Neural crest cell (in vitro differentiated cells): ENCODE measurements around the gene SPOCK1. TPM values are rescaled to one million over a fixed set of nuclear protein-coding genes. Genes with fewer than 3 reads are reported as not detected.

Experiments
- DNase-seq: peaks from one replicate; pipeline ENCODE4 v3.0.0; 2021; ENCODE audit warnings: low read depth, mixed read lengths, low spot score
- H3K27ac Mint-ChIP-seq: one replicate; pipeline ENCODE4 v1.8.0; 2021; ENCODE audit warnings: mild to moderate bottlenecking, mixed read lengths; ENCODE audit not compliant: unreplicated experiment
- H3K27me3 Mint-ChIP-seq: 2 replicates; pipeline ENCODE4 v1.8.0; 2021; ENCODE audit warnings: low read depth, mild to moderate bottlenecking, mixed read lengths
- H3K36me3 Mint-ChIP-seq: 2 replicates; pipeline ENCODE4 v1.8.0; 2021; ENCODE audit warnings: low read depth, mild to moderate bottlenecking, mixed read lengths
- H3K4me1 Mint-ChIP-seq: 2 replicates; pipeline ENCODE4 v1.8.0; 2021; ENCODE audit warnings: mixed read lengths
- H3K4me3 Mint-ChIP-seq: one replicate; pipeline ENCODE4 v1.8.0; 2021; ENCODE audit warnings: mild to moderate bottlenecking, mixed read lengths
- H3K9me3 Mint-ChIP-seq: 2 replicates; pipeline ENCODE4 v1.8.0; 2021; ENCODE audit warnings: mixed read lengths
- total RNA-seq: library from RNA; stranded (reverse); gene quantifications from 2 replicates; pipeline ENCODE4 v1.2.1, GENCODE V29; 2021
- TF ChIP-seq, protein P1 (sequence below): fragments of 200-600 bp; sonication (generic); conservative IDR thresholded peaks from 2 replicates; pipeline ENCODE4 v1.5.0; 2021; ENCODE audit warnings: antibody characterized with exemption, mild to moderate bottlenecking

Gene SPOCK1
- total RNA-seq, 1 donor from 2014 or later = 89.7 TPM

DNA sequence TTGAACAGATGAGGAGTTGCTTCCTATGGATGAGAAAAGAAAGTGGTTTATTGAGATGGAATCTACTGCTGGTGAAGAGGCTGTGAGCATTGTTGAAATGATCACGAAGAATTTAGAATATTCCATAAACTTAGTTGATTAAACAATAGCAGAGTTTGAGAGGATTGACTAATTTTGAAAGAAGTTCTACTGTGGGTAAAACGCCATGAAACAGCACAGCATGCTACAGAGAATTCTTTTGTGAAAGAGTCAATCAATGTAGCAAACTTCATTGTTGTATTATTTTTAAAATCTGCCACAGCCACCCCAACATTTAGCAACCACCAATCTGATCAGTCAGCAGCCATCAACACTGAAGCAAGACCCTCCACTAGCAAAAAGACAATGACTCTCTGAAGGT, 309.1 kb downstream of the SPOCK1 start:
- H3K36me3 Mint-ChIP-seq = no peaks in the 10 kb centered on the region
- H3K4me1 Mint-ChIP-seq = no peaks in the 10 kb centered on the region
- H3K27me3 Mint-ChIP-seq = peaks cover 61% of the 10 kb centered on the region
- no peak overlapping the region for H3K4me3 Mint-ChIP-seq
- no peaks in the 10 kb centered on the region for H3K9me3 Mint-ChIP-seq
- no peak for DNase-seq
- H3K27ac Mint-ChIP-seq = no peak overlapping the region
- TF ChIP-seq, protein P1, sequence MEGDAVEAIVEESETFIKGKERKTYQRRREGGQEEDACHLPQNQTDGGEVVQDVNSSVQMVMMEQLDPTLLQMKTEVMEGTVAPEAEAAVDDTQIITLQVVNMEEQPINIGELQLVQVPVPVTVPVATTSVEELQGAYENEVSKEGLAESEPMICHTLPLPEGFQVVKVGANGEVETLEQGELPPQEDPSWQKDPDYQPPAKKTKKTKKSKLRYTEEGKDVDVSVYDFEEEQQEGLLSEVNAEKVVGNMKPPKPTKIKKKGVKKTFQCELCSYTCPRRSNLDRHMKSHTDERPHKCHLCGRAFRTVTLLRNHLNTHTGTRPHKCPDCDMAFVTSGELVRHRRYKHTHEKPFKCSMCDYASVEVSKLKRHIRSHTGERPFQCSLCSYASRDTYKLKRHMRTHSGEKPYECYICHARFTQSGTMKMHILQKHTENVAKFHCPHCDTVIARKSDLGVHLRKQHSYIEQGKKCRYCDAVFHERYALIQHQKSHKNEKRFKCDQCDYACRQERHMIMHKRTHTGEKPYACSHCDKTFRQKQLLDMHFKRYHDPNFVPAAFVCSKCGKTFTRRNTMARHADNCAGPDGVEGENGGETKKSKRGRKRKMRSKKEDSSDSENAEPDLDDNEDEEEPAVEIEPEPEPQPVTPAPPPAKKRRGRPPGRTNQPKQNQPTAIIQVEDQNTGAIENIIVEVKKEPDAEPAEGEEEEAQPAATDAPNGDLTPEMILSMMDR = no peak

DNA sequence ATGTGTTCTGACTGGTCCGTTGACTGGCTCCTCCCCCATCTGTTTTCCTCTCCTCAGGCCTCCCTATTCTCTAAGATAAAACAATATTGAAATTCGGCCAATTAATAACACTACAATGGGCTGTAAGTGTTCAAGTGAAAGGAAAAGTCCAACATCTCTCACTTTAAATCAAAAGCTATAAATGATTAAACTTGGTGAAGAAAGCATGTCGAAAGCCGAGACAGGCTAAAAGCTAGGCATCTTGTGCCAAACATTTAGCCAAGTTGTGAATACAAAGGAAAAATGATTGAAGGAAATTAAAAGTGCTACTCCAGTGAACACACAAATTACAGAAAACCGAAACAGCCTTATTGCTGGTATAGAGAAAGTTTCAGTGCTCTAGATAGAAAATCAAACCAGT, 310.6 kb downstream of the SPOCK1 start:
- Mint-ChIP-seq H3K4me1 (no peaks in the 10 kb centered on the region), H3K9me3 (no peaks in the 10 kb centered on the region), H3K4me3 (no peak overlapping the region), H3K27me3 (peaks cover 54% of the 10 kb centered on the region), H3K27ac (no peak overlapping the region), H3K36me3 (no peaks in the 10 kb centered on the region)
- DNase-seq = no peak
- TF ChIP-seq, protein P1 = no peak

GRCh38 chr5:137186759-137187461, 312.2 kb downstream of the SPOCK1 start:
- H3K36me3 Mint-ChIP-seq = no peaks in the 10 kb centered on the region
- H3K27ac Mint-ChIP-seq = peak overlapping the region; percentile 32
- H3K4me3 Mint-ChIP-seq = no peak overlapping the region
- no peaks in the 10 kb centered on the region for H3K4me1 Mint-ChIP-seq
- no peak for DNase-seq
- H3K9me3 Mint-ChIP-seq = no peaks in the 10 kb centered on the region
- TF ChIP-seq, protein P1 = no peak
- peaks cover 55% of the 10 kb centered on the region for H3K27me3 Mint-ChIP-seq

GRCh38 chr5:137185193-137185592, 313.9 kb downstream of the SPOCK1 start:
- no peak overlapping the region for H3K4me3 Mint-ChIP-seq
- no peaks in the 10 kb centered on the region for H3K36me3 Mint-ChIP-seq
- TF ChIP-seq, protein P1 = no peak
- H3K9me3 Mint-ChIP-seq = no peaks in the 10 kb centered on the region
- H3K27ac Mint-ChIP-seq = no peak overlapping the region
- no peak for DNase-seq
- peaks cover 42% of the 10 kb centered on the region for H3K27me3 Mint-ChIP-seq
- no peaks in the 10 kb centered on the region for H3K4me1 Mint-ChIP-seq

DNA sequence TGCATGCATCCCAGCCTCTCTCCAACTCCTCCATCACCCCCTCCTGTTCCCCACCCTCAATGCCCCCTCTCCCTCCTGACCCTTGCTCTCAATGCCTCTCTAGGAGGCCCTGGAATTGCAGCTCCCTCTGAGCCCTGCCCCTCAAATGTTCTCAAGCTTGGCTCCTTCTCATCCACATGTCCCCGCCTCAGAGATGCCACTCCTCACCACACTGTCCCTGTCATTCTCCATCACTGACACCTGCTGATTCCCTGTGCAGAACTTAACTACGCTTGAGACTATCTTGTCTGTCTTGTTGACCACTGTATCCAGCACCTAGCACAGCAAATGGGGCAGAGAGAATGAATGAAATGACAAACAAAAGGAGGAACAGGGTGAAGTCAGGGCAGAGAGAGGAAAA, 314.4 kb downstream of the SPOCK1 start:
- H3K4me3 Mint-ChIP-seq = no peak overlapping the region
- TF ChIP-seq, protein P1 = no peak
- H3K27me3 Mint-ChIP-seq = peaks cover 41% of the 10 kb centered on the region
- no peaks in the 10 kb centered on the region for H3K4me1 Mint-ChIP-seq
- no peaks in the 10 kb centered on the region for H3K36me3 Mint-ChIP-seq
- H3K27ac Mint-ChIP-seq = no peak overlapping the region
- no peaks in the 10 kb centered on the region for H3K9me3 Mint-ChIP-seq
- DNase-seq = no peak
